ENCODE measurements around the gene MMP21. TPM values are rescaled to one million over a fixed set of nuclear protein-coding genes. Genes with fewer than 3 reads are reported as not detected.

Gene MMP21
- total and polyA plus RNA-seq, 10 of the 15 experiments (the other 5 are each of a cell fraction or from before 2014, with no cell fraction given), result 0.08 to 0.24 TPM; not detected in 8

- no peaks in the 10 kb centered on the region for H3K9me3 ChIP-seq (replicated peaks; ENCODE audit: control insufficient read depth, insufficient read depth, low read length)
- peaks cover 3% of the 10 kb centered on the region; the same call in 1 of the 2 replicates for H3K4me1 ChIP-seq (ENCODE audit: control insufficient read depth, insufficient read depth, low read length)
- in situ Hi-C loops (cut with MboI), result no loop called here
- WGBS (ENCODE audit: insufficient coverage, insufficient replicate concordance, low lambda C conversion rate, missing lambda C conversion rate), result under 1% methylated on average over 69 of the region's 72 CpGs
- CTCF ChIA-PET, result interaction anchor here (1.0 kb wide), 1 partner anchor 9 kb away, joined by 3 read pairs; no protein-coding TSS in a partner anchor
- RAD21 ChIA-PET (ENCODE audit: unreplicated experiment), result interaction anchor here (1.0 kb wide), 3 partner anchors 11 to 971 kb away, joined by 3 to 7 read pairs (median 4); no protein-coding TSS in a partner anchor
- peak within 1 kb of the TSS; percentile 92 for H3K27ac ChIP-seq (ENCODE audit: control insufficient read depth, insufficient read depth)
- POLR2A ChIA-PET, result interaction anchor here (0.5 to 1.0 kb wide), 3 partner anchors 16 to 942 kb away, joined by 3 to 6 read pairs (median 3); partner anchors contain the start of genes BCCIP and UROS
- FAIRE-seq (peak; percentile 97), ATAC-seq (peak; percentile 93), DNase-seq (ENCODE audit: low read depth, low spot score) (peak; percentile 97)
- SMC1A ChIA-PET (ENCODE audit: uncharacterized antibody, unreplicated experiment), result no interaction called here
- peaks cover 0 to 3% of the 10 kb centered on the region in 2 experiments; a peak in 1 of 4 replicates for H3K36me3 ChIP-seq (ENCODE audit: control insufficient read depth in 2 of 2, insufficient read depth in 2 of 2, low read length in 1 of 2)
- BruUV-seq (replicated peaks), result no TSS peak
- H3K9ac ChIP-seq (ENCODE audit: control insufficient read depth, insufficient read depth, low read length), result peak within 1 kb of the TSS; percentile 96
- intact Hi-C loops (cut with micrococcal nuclease; ENCODE audit: unreplicated experiment), result loop anchor here (1.0 kb wide), 1 partner anchor 104 kb away; the partner anchor contains the start of genes BCCIP and UROS
- no peaks in the 10 kb centered on the region for H3K27me3 ChIP-seq (replicated peaks in 1 of 2; ENCODE audit: control insufficient read depth in 2 of 2, insufficient read depth in 2 of 2, low read length in 1 of 2)
- peaks cover 32% of the 10 kb centered on the region for H3K79me2 ChIP-seq (ENCODE audit: control insufficient read depth, insufficient read depth, low read length)
- H3K4me2 ChIP-seq (ENCODE audit: control insufficient read depth, insufficient read depth), result peak within 1 kb of the TSS; percentile 95
- H4K20me1 ChIP-seq (ENCODE audit: control insufficient read depth, insufficient read depth), result no peaks in the 10 kb centered on the region
- peak within 1 kb of the TSS; percentile 85 for H3K4me3 ChIP-seq
- H2AFZ ChIP-seq (ENCODE audit: control insufficient read depth, low read depth, low read length), result peak within 1 kb of the TSS; percentile 96
- TF ChIP-seq TBL1XR1 (IDR thresholded peaks at IDR 0.05; ENCODE audit: low read depth, low read length) (no peak), RBBP5 (conservative IDR thresholded peaks at IDR 0.05) (no peak), MEF2B (IDR thresholded peaks at IDR 0.05; ENCODE audit: partially characterized antibody, poor library complexity, severe bottlenecking) (no peak), PKNOX1 (IDR thresholded peaks at IDR 0.05) (peak; percentile 95), STAT3 (IDR thresholded peaks at IDR 0.05; ENCODE audit: low read depth, low read length) (no peak), FOS (IDR thresholded peaks at IDR 0.05; ENCODE audit: borderline replicate concordance, extremely low read depth, insufficient read length) (no peak), CTCF (IDR thresholded peaks at IDR 0.05 in 2 of 3, conservative IDR thresholded peaks at IDR 0.05 in 1 of 3; ENCODE audit: control insufficient read depth in 2 of 3, extremely low read depth in 1 of 3, insufficient read depth in 1 of 3, low read depth in 3 of 3, low read length in 3 of 3) (no peak), ZNF24 (IDR thresholded peaks at IDR 0.05) (no peak), ZBTB11 (CRISPR knock-in tag; IDR thresholded peaks at IDR 0.05) (peak; percentile 39; the same call in 1 of the 2 replicates), ESRRA (IDR thresholded peaks at IDR 0.05; ENCODE audit: low read length) (no peak), HSF1 (IDR thresholded peaks at IDR 0.05; ENCODE audit: low read depth, low read length) (no peak), TAF1 (IDR thresholded peaks at IDR 0.05; ENCODE audit: borderline replicate concordance, low read depth, low read length) (peak; percentile 78), CREB1 (IDR thresholded peaks at IDR 0.05; ENCODE audit: low read depth) (peak; percentile 66; the same call in 1 of the 2 replicates), BACH1 (IDR thresholded peaks at IDR 0.05; ENCODE audit: borderline replicate concordance) (0 out of 2 replicates have a peak, but pooled peaks have one; percentile 22)
These were observed 56.2 kb downstream of the MMP21 start, which contains the start of gene EDRF1 for GRCh38 chr10:125719173-125720001. Gene EDRF1, plus strand, starts transcription at chr10:125719709. Its CDS starts 99 bp downstream, at chr10:125719808.
